GM12878 (cell line): Measurements from ENCODE around the gene AP1S3.

Experiments
- ASH2L ChIP-seq: fragments of 300-600, 200-600 bp; sonication (generic); IDR thresholded peaks from 2 replicates; pipeline ENCODE4 v1.6.1; 2017; ENCODE audit warnings: low read depth, mild to moderate bottlenecking, borderline replicate concordance
- CBX5 ChIP-seq: sonication (generic); IDR thresholded peaks from 2 replicates; pipeline ENCODE4 v1.6.1; 2016; ENCODE audit warnings: low read depth, moderate library complexity, mild to moderate bottlenecking, inconsistent platforms
- RAD21 ChIP-seq: IDR thresholded peaks from 2 replicates; pipeline ENCODE4 v1.6.1; 2011; ENCODE audit warnings: mild to moderate bottlenecking, low read depth, low read length, moderate library complexity; ENCODE audit not compliant: insufficient read depth
- RFX5 ChIP-seq: IDR thresholded peaks from 2 replicates; pipeline ENCODE4 v1.6.1; 2011; ENCODE audit warnings: low read depth, low read length, improper control_type of control experiment
- SUZ12 ChIP-seq: fragments of 200-600 bp; sonication (generic); IDR thresholded peaks from one replicate; pipeline ENCODE4 v1.6.1; 2018; ENCODE audit warnings: antibody characterized with exemption, mild to moderate bottlenecking; ENCODE audit not compliant: unreplicated experiment

- TF ChIP-seq RFX5: no peak
- TF ChIP-seq RAD21: no peak
- TF ChIP-seq ASH2L: no peak
- TF ChIP-seq CBX5: no peak
- no peak for TF ChIP-seq SUZ12
Measured at GRCh38 chr2:223877721-223878410, 40.5 kb upstream of the AP1S3 start.
